ENCODE data around the gene OAS3. TPM values are rescaled to one million over a fixed set of nuclear protein-coding genes. Genes with fewer than 3 reads are reported as not detected.

The OAS3 gene
- total and polyA plus RNA-seq, 8 donors, result 1.7 to 8.8 (median 3.6) TPM

DNA sequence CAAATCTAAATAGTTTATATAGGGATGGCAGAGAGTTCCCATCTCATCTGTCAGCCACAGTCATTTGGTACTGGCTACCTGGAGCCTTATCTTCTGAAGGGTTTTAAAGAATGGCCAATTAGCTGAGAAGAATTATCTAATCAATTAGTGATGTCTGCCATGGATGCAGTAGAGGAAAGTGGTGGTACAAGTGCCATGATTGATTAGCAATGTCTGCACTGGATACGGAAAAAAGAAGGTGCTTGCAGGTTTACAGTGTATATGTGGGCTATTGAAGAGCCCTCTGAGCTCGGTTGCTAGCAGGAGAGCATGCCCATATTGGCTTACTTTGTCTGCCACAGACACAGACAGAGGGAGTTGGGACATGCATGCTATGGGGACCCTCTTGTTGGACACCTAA lies 32.1 kb downstream of the OAS3 start:
- ATAC-seq (no peak), DNase-seq (no peak), FAIRE-seq (no peak)
- TF ChIP-seq, protein P1, sequence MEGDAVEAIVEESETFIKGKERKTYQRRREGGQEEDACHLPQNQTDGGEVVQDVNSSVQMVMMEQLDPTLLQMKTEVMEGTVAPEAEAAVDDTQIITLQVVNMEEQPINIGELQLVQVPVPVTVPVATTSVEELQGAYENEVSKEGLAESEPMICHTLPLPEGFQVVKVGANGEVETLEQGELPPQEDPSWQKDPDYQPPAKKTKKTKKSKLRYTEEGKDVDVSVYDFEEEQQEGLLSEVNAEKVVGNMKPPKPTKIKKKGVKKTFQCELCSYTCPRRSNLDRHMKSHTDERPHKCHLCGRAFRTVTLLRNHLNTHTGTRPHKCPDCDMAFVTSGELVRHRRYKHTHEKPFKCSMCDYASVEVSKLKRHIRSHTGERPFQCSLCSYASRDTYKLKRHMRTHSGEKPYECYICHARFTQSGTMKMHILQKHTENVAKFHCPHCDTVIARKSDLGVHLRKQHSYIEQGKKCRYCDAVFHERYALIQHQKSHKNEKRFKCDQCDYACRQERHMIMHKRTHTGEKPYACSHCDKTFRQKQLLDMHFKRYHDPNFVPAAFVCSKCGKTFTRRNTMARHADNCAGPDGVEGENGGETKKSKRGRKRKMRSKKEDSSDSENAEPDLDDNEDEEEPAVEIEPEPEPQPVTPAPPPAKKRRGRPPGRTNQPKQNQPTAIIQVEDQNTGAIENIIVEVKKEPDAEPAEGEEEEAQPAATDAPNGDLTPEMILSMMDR (IDR thresholded peaks at IDR 0.05), result no peak
- H3K27me3 ChIP-seq, result no peaks in the 10 kb centered on the region
- H3K4me3 ChIP-seq, result no peak overlapping the region
- WGBS, 2 donors, result 86 to 91% methylated on average over 2 of the region's 2 CpGs
- H3K9me3 ChIP-seq, result no peaks in the 10 kb centered on the region
- no peak overlapping the region for H3K27ac ChIP-seq
- no peaks in the 10 kb centered on the region for H3K4me1 ChIP-seq
- H3K36me3 ChIP-seq, result no peaks in the 10 kb centered on the region
- intact Hi-C loops (cut with DNase I), result no loop called here

DNA sequence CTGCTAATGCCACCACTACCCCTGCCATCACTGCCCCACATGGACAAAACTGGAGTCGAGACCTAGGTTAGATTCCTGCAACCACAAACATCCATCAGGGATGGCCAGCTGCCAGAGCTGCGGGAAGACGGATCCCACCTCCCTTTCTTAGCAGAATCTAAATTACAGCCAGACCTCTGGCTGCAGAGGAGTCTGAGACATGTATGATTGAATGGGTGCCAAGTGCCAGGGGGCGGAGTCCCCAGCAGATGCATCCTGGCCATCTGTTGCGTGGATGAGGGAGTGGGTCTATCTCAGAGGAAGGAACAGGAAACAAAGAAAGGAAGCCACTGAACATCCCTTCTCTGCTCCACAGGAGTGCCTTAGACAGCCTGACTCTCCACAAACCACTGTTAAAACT lies 33.0 kb downstream of the OAS3 start:
- H3K4me1 ChIP-seq, result no peaks in the 10 kb centered on the region
- H3K9me3 ChIP-seq, result no peaks in the 10 kb centered on the region
- intact Hi-C loops (cut with DNase I), result no loop called here
- 80% methylated on average over 5 of the region's 5 CpGs for WGBS, 2 donors
- H3K27ac ChIP-seq, result no peak overlapping the region
- TF ChIP-seq, protein P1 (IDR thresholded peaks at IDR 0.05), result no peak
- FAIRE-seq (no peak), ATAC-seq (no peak), DNase-seq (no peak)
- H3K4me3 ChIP-seq, result no peak overlapping the region
- no peaks in the 10 kb centered on the region for H3K36me3 ChIP-seq
- no peaks in the 10 kb centered on the region for H3K27me3 ChIP-seq

GRCh38 chr12:112973011-112973735 lies 34.9 kb downstream of the OAS3 start:
- no peak for FAIRE-seq
- TF ChIP-seq, protein P1 (IDR thresholded peaks at IDR 0.05), result no peak
- Histone ChIP-seq H3K27ac (no peak overlapping the region), H3K27me3 (no peaks in the 10 kb centered on the region), H3K4me1 (no peaks in the 10 kb centered on the region), H3K9me3 (no peaks in the 10 kb centered on the region), H3K4me3 (no peak overlapping the region), H3K36me3 (no peaks in the 10 kb centered on the region)
- intact Hi-C loops (cut with DNase I), result no loop called here
- ATAC-seq, result no peak
- 86 to 92% methylated on average over 4 of the region's 4 CpGs for WGBS, 2 donors
- DNase-seq, result no peak

GRCh38 chr12:112973818-112974231 lies 35.6 kb downstream of the OAS3 start:
- Histone ChIP-seq H3K27me3 (no peaks in the 10 kb centered on the region), H3K4me1 (no peaks in the 10 kb centered on the region), H3K9me3 (no peaks in the 10 kb centered on the region), H3K27ac (no peak overlapping the region), H3K4me3 (no peak overlapping the region), H3K36me3 (no peaks in the 10 kb centered on the region)
- no peak for FAIRE-seq
- ATAC-seq, result no peak
- DNase-seq, result no peak
- WGBS, 2 donors, result 38 to 46% methylated on average over 5 of the region's 5 CpGs
- intact Hi-C loops (cut with DNase I), result no loop called here
- TF ChIP-seq, protein P1 (IDR thresholded peaks at IDR 0.05), result no peak

- no peak for DNase-seq
- Histone ChIP-seq H3K27ac (no peak overlapping the region), H3K4me3 (no peak overlapping the region), H3K36me3 (no peaks in the 10 kb centered on the region), H3K9me3 (no peaks in the 10 kb centered on the region), H3K4me1 (no peaks in the 10 kb centered on the region), H3K27me3 (no peaks in the 10 kb centered on the region)
- ATAC-seq, result no peak
- 68 to 71% methylated on average over 7 of the region's 7 CpGs for WGBS, 2 donors
- TF ChIP-seq, protein P1 (IDR thresholded peaks at IDR 0.05), result no peak
- intact Hi-C loops (cut with DNase I), result no loop called here
- no peak for FAIRE-seq
These were observed 36.6 kb downstream of the OAS3 start for GRCh38 chr12:112974904-112975303.
